Effector memory CD4-positive, alpha-beta T cell (primary cell): ENCODE measurements around the gene R3HDM1.

Experiments used
- DNase-seq, 3 donors: peaks; one replicate each; pipeline ENCODE4 v3.0.0-alpha.2; 2020
- H3K27ac ChIP-seq: 2 replicates; pipeline ENCODE4 v1.7.0; 2013; ENCODE audit warnings: mild to moderate bottlenecking, low read length, moderate library complexity; ENCODE audit not compliant: insufficient read depth, poor library complexity, severe bottlenecking
- H3K27me3 ChIP-seq: replicated peaks from 2 replicates; pipeline ENCODE4 v1.7.0; 2013; ENCODE audit warnings: mild to moderate bottlenecking, low read length; ENCODE audit not compliant: insufficient read depth, control insufficient read depth, poor library complexity, severe bottlenecking
- H3K36me3 ChIP-seq: 2 replicates; pipeline ENCODE4 v1.7.0; 2013; ENCODE audit warnings: mild to moderate bottlenecking, low read length, moderate library complexity; ENCODE audit not compliant: control insufficient read depth, insufficient read depth
- H3K4me1 ChIP-seq: 2 replicates; pipeline ENCODE4 v1.7.0; 2013; ENCODE audit warnings: low read length, mild to moderate bottlenecking; ENCODE audit not compliant: control insufficient read depth, insufficient read depth, poor library complexity, severe bottlenecking
- H3K4me3 ChIP-seq: 2 replicates; pipeline ENCODE4 v1.7.0; 2013; ENCODE audit warnings: low read length, low read depth, mild to moderate bottlenecking; ENCODE audit not compliant: insufficient read depth, poor library complexity, severe bottlenecking
- H3K9me3 ChIP-seq: 2 replicates; pipeline ENCODE4 v1.7.0; 2013; ENCODE audit warnings: mild to moderate bottlenecking, low read length, moderate library complexity; ENCODE audit not compliant: control insufficient read depth

Gene R3HDM1

GRCh38 chr2:135561925-135562324 lies 30.6 kb downstream of the R3HDM1 start:
- Histone ChIP-seq H3K9me3 (no peaks in the 10 kb centered on the region), H3K27me3 (no peaks in the 10 kb centered on the region), H3K4me1 (no peaks in the 10 kb centered on the region), H3K36me3 (no peaks in the 10 kb centered on the region), H3K4me3 (no peak overlapping the region), H3K27ac (no peak overlapping the region)
- no peak for DNase-seq

- H3K36me3 ChIP-seq: no peaks in the 10 kb centered on the region
- H3K9me3 ChIP-seq: no peaks in the 10 kb centered on the region
- no peak overlapping the region for H3K27ac ChIP-seq
- no peaks in the 10 kb centered on the region for H3K27me3 ChIP-seq
- H3K4me1 ChIP-seq: no peaks in the 10 kb centered on the region
- DNase-seq: no peak
- H3K4me3 ChIP-seq: no peak overlapping the region
These were observed 32.5 kb downstream of the R3HDM1 start for GRCh38 chr2:135563793-135564192.

GRCh38 chr2:135570884-135571283 lies 39.6 kb downstream of the R3HDM1 start:
- no peak for DNase-seq

GRCh38 chr2:135573620-135574019 lies 42.3 kb downstream of the R3HDM1 start:
- Histone ChIP-seq H3K27me3 (no peaks in the 10 kb centered on the region), H3K4me1 (no peaks in the 10 kb centered on the region), H3K4me3 (no peak overlapping the region), H3K9me3 (no peaks in the 10 kb centered on the region), H3K36me3 (no peaks in the 10 kb centered on the region), H3K27ac (no peak overlapping the region)
- DNase-seq: no peak

More at GRCh38 chr2:135570884-135571283, 39.6 kb downstream of the R3HDM1 start:
- no peaks in the 10 kb centered on the region for H3K27me3 ChIP-seq
- H3K27ac ChIP-seq: no peak overlapping the region
- H3K4me1 ChIP-seq: no peaks in the 10 kb centered on the region
- no peak overlapping the region for H3K4me3 ChIP-seq
- no peaks in the 10 kb centered on the region for H3K9me3 ChIP-seq
- H3K36me3 ChIP-seq: no peaks in the 10 kb centered on the region

GRCh38 chr2:135581282-135581681 lies 50.0 kb downstream of the R3HDM1 start:
- no peaks in the 10 kb centered on the region for H3K36me3 ChIP-seq
- no peak for DNase-seq
- H3K9me3 ChIP-seq: no peaks in the 10 kb centered on the region
- H3K4me1 ChIP-seq: no peaks in the 10 kb centered on the region
- H3K27me3 ChIP-seq: no peaks in the 10 kb centered on the region
- no peak overlapping the region for H3K4me3 ChIP-seq
- H3K27ac ChIP-seq: no peak overlapping the region

- no peak for DNase-seq
- no peaks in the 10 kb centered on the region for H3K36me3 ChIP-seq
- H3K4me3 ChIP-seq: no peak overlapping the region
- H3K27me3 ChIP-seq: no peaks in the 10 kb centered on the region
- no peak overlapping the region for H3K27ac ChIP-seq
- no peaks in the 10 kb centered on the region for H3K9me3 ChIP-seq
- no peaks in the 10 kb centered on the region for H3K4me1 ChIP-seq
These were observed 51.1 kb downstream of the R3HDM1 start for GRCh38 chr2:135582383-135582782.

- Histone ChIP-seq H3K4me1 (no peaks in the 10 kb centered on the region), H3K27me3 (no peaks in the 10 kb centered on the region), H3K4me3 (no peak overlapping the region), H3K9me3 (no peaks in the 10 kb centered on the region), H3K27ac (no peak overlapping the region), H3K36me3 (no peaks in the 10 kb centered on the region)
- no peak for DNase-seq
These were observed 54.3 kb downstream of the R3HDM1 start for GRCh38 chr2:135585586-135585985.

GRCh38 chr2:135586148-135586547 lies 54.9 kb downstream of the R3HDM1 start:
- Histone ChIP-seq H3K9me3 (no peaks in the 10 kb centered on the region), H3K27ac (no peak overlapping the region), H3K4me3 (no peak overlapping the region), H3K27me3 (no peaks in the 10 kb centered on the region), H3K4me1 (no peaks in the 10 kb centered on the region), H3K36me3 (no peaks in the 10 kb centered on the region)
- DNase-seq: no peak

- Histone ChIP-seq H3K9me3 (no peaks in the 10 kb centered on the region), H3K27ac (no peak overlapping the region), H3K4me1 (no peaks in the 10 kb centered on the region), H3K27me3 (no peaks in the 10 kb centered on the region), H3K4me3 (no peak overlapping the region), H3K36me3 (no peaks in the 10 kb centered on the region)
- no peak for DNase-seq
These were observed 56.7 kb downstream of the R3HDM1 start for GRCh38 chr2:135587958-135588357.

GRCh38 chr2:135590619-135591260 lies 59.5 kb downstream of the R3HDM1 start:
- Histone ChIP-seq H3K9me3 (no peaks in the 10 kb centered on the region), H3K27me3 (no peaks in the 10 kb centered on the region), H3K4me1 (no peaks in the 10 kb centered on the region), H3K27ac (no peak overlapping the region), H3K4me3 (no peak overlapping the region), H3K36me3 (no peaks in the 10 kb centered on the region)
- no peak for DNase-seq
